Stomach (tissue), 4 donors: ENCODE results near the gene KLHL17.

Source experiments
- EP300 ChIP-seq: sonication (generic); formaldehyde crosslinking; IDR thresholded peaks from one replicate; pipeline ENCODE4 v1.6.1; 2017; ENCODE audit warnings: antibody characterized with exemption
- POLR2A ChIP-seq, 4 donors: fragments of 450-650 bp; IDR thresholded peaks; one replicate each; pipeline ENCODE4 v1.6.1; 2016; ENCODE audit warnings: antibody characterized with exemption in 4 of 4, control low read depth in 2 of 4, mild to moderate bottlenecking in 1 of 4, moderate library complexity in 1 of 4
- POLR2AphosphoS5 ChIP-seq, 3 donors: sonication (generic); formaldehyde crosslinking; IDR thresholded peaks; one replicate each; pipeline ENCODE4 v1.6.1; 2016; ENCODE audit warnings: antibody characterized with exemption in 3 of 3
- TF ChIP-seq, protein P1 (sequence below), 7 experiments: fragments of 450-650 bp in 4 of 7; fragments of 200-600 bp in 3 of 7; sonication (generic) in 3 of 7; IDR thresholded peaks; one replicate each; pipeline ENCODE4 v1.5.1; 2016 to 2019; ENCODE audit warnings: antibody characterized with exemption in 7 of 7, control low read depth in 2 of 7, mild to moderate bottlenecking in 1 of 7

- TF ChIP-seq EP300 = no peak
- TF ChIP-seq, protein P1, sequence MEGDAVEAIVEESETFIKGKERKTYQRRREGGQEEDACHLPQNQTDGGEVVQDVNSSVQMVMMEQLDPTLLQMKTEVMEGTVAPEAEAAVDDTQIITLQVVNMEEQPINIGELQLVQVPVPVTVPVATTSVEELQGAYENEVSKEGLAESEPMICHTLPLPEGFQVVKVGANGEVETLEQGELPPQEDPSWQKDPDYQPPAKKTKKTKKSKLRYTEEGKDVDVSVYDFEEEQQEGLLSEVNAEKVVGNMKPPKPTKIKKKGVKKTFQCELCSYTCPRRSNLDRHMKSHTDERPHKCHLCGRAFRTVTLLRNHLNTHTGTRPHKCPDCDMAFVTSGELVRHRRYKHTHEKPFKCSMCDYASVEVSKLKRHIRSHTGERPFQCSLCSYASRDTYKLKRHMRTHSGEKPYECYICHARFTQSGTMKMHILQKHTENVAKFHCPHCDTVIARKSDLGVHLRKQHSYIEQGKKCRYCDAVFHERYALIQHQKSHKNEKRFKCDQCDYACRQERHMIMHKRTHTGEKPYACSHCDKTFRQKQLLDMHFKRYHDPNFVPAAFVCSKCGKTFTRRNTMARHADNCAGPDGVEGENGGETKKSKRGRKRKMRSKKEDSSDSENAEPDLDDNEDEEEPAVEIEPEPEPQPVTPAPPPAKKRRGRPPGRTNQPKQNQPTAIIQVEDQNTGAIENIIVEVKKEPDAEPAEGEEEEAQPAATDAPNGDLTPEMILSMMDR (IDR thresholded peaks at IDR 0.05) = no peak
- no peak for TF ChIP-seq POLR2AphosphoS5 (IDR thresholded peaks at IDR 0.05)
- no peak for TF ChIP-seq POLR2A (IDR thresholded peaks at IDR 0.05)
These were observed 31.5 kb downstream of the KLHL17 start for GRCh38 chr1:991895-992294.
